Liver (tissue), 9 donors: ENCODE measurements around the gene ANKS3. TPM values are rescaled to one million over a fixed set of nuclear protein-coding genes. Genes with fewer than 3 reads are reported as not detected.

ENCODE experiments used
- DNase-seq: peaks from one replicate; pipeline ENCODE4 v3.0.0-alpha.2; 2017; ENCODE audit warnings: low spot score
- H3K27ac ChIP-seq, 2 donors: one replicate each; pipeline ENCODE4 v1.7.0; 2013; ENCODE audit warnings: inconsistent platforms in 2 of 2, low read length in 2 of 2, control low read depth in 1 of 2, low read depth in 1 of 2, mild to moderate bottlenecking in 1 of 2
- H3K27me3 ChIP-seq, 4 donors: one replicate each; pipeline versions ENCODE4 v1.6.1 to v1.7.0; 2013; ENCODE audit warnings: low read length in 3 of 4, inconsistent platforms in 1 of 4, mild to moderate bottlenecking in 1 of 4, moderate library complexity in 1 of 4; ENCODE audit not compliant: control insufficient read depth in 4 of 4, insufficient read depth in 4 of 4
- H3K36me3 ChIP-seq, 4 donors: one replicate each; pipeline versions ENCODE4 v1.6.1 to v1.7.0; 2013; ENCODE audit warnings: low read length in 3 of 4, mild to moderate bottlenecking in 3 of 4, low read depth in 1 of 4, moderate library complexity in 1 of 4; ENCODE audit not compliant: control insufficient read depth in 4 of 4, insufficient read depth in 3 of 4
- H3K4me1 ChIP-seq, 4 donors: one replicate each; pipeline versions ENCODE4 v1.6.1 to v1.7.0; 2013; ENCODE audit warnings: low read length in 3 of 4, mild to moderate bottlenecking in 3 of 4, moderate library complexity in 1 of 4; ENCODE audit not compliant: control insufficient read depth in 4 of 4, insufficient read depth in 4 of 4
- H3K4me3 ChIP-seq, 3 donors: one replicate each; pipeline versions ENCODE4 v1.6.1 to v1.7.0; 2013; ENCODE audit warnings: low read length in 3 of 3, control low read depth in 1 of 3, low read depth in 1 of 3, mild to moderate bottlenecking in 1 of 3
- H3K9ac ChIP-seq, 2 donors: one replicate each; pipeline ENCODE4 v1.7.0; 2013; ENCODE audit warnings: low read length in 2 of 2, mild to moderate bottlenecking in 2 of 2, moderate library complexity in 2 of 2, control low read depth in 1 of 2, low read depth in 1 of 2
- H3K9me3 ChIP-seq, 4 donors: one replicate each; pipeline versions ENCODE4 v1.6.1 to v1.7.0; 2013; ENCODE audit warnings: low read length in 3 of 4; ENCODE audit not compliant: control insufficient read depth in 4 of 4
- ATF3 ChIP-seq: IDR thresholded peaks from 2 replicates; pipeline ENCODE4 v1.6.1; 2016; ENCODE audit warnings: antibody characterized with exemption
- CTCF ChIP-seq: fragments of 150-350 bp; IDR thresholded peaks from 2 replicates; pipeline ENCODE4 v1.5.1; 2017; ENCODE audit warnings: improper control_type of control experiment, low read depth, low read length; ENCODE audit not compliant: missing input control
- EGR1 ChIP-seq, 2 donors: IDR thresholded peaks; 2 replicates each; pipeline ENCODE4 v1.6.1; 2016 to 2018; ENCODE audit warnings: antibody characterized with exemption in 2 of 2, low read depth in 2 of 2
- FOXA1 ChIP-seq: IDR thresholded peaks from 2 replicates; pipeline ENCODE4 v1.6.1; 2016; ENCODE audit warnings: antibody characterized with exemption
- FOXA2 ChIP-seq: IDR thresholded peaks from 2 replicates; pipeline ENCODE4 v1.6.1; 2016; ENCODE audit warnings: antibody characterized with exemption
- GABPA ChIP-seq, 2 donors: IDR thresholded peaks in 1 of 2; conservative IDR thresholded peaks in 1 of 2; 2 replicates each; pipeline ENCODE4 v1.6.1; 2016; ENCODE audit warnings: antibody characterized with exemption in 2 of 2, mild to moderate bottlenecking in 1 of 2, moderate library complexity in 1 of 2
- HNF4A ChIP-seq, 2 donors: conservative IDR thresholded peaks; 2 replicates each; pipeline ENCODE4 v1.6.1; 2016; ENCODE audit warnings: antibody characterized with exemption in 2 of 2, mild to moderate bottlenecking in 2 of 2
- HNF4G ChIP-seq: IDR thresholded peaks from 2 replicates; pipeline ENCODE4 v1.6.1; 2016; ENCODE audit warnings: antibody characterized with exemption
- JUND ChIP-seq, 2 donors: IDR thresholded peaks; 2 replicates each; pipeline ENCODE4 v1.6.1; 2016; ENCODE audit warnings: antibody characterized with exemption in 2 of 2
- MAX ChIP-seq: IDR thresholded peaks from 2 replicates; pipeline ENCODE4 v1.6.1; 2016; ENCODE audit warnings: antibody characterized with exemption
- NR2F2 ChIP-seq: IDR thresholded peaks from 2 replicates; pipeline ENCODE4 v1.6.1; 2016; ENCODE audit warnings: antibody characterized with exemption
- RAD21 ChIP-seq, 2 donors: IDR thresholded peaks; 2 replicates each; pipeline ENCODE4 v1.6.1; 2016; ENCODE audit warnings: antibody characterized with exemption in 2 of 2, mild to moderate bottlenecking in 2 of 2
- REST ChIP-seq: IDR thresholded peaks from 2 replicates; pipeline ENCODE4 v1.6.1; 2016; ENCODE audit warnings: antibody characterized with exemption, mild to moderate bottlenecking
- RXRA ChIP-seq, 2 donors: IDR thresholded peaks; 2 replicates each; pipeline ENCODE4 v1.6.1; 2017 to 2018; ENCODE audit warnings: antibody characterized with exemption in 2 of 2, mild to moderate bottlenecking in 1 of 2
- SP1 ChIP-seq: IDR thresholded peaks from 2 replicates; pipeline ENCODE4 v1.6.1; 2018; ENCODE audit warnings: antibody characterized with exemption, mild to moderate bottlenecking
- TAF1 ChIP-seq: conservative IDR thresholded peaks from 2 replicates; pipeline ENCODE4 v1.6.1; 2016; ENCODE audit warnings: antibody characterized with exemption, mild to moderate bottlenecking
- YY1 ChIP-seq: IDR thresholded peaks from 2 replicates; pipeline ENCODE4 v1.6.1; 2016; ENCODE audit warnings: antibody characterized with exemption, mild to moderate bottlenecking
- WGBS: extraction: QIAGEN DNeasy Blood & Tissue Kit; methylation state at CpG from one replicate; pipeline ENCODE4 v1.1.7; 2013; 5-methylcytosine and 5-hydroxymethylcytosine counted together
- polyA plus RNA-seq, 2 donors: library from polyadenylated mRNA; stranded (reverse) in 1 of 2; unstranded in 1 of 2; fragments of 200-250 nt in 1 of 2; fragments of >200 nt in 1 of 2; fragmentation: Nextera tagmentation in 1 of 2; extraction: Ambion mirVana in 1 of 2; gene quantifications; one replicate each; pipeline versions ENCODE4 v1.2.1 to v1.2.3, GENCODE V29; 2013 to 2015
- total RNA-seq, 2 donors: library from RNA; depleted of rRNA; stranded (reverse); fragments of >200 nt; gene quantifications; one replicate each; pipeline ENCODE4 v1.2.3, GENCODE V29; 2014
- donor health status: healthy.
- donor health status: healthy.
- donor health status: healthy.
- donor health status: healthy.
- donor health status: healthy.

Gene ANKS3
- total and polyA plus RNA-seq, 4 donors = 4.0 to 14.0 (median 4.7) TPM

GRCh38 chr16:4695473-4696171 lies 38.4 kb downstream of the ANKS3 start:
- 71% methylated on average over 12 of the region's 12 CpGs for WGBS
- Histone ChIP-seq H3K36me3 (peaks cover 7 to 41% (median 15%) of the 10 kb centered on the region in 4 donors), H3K4me1 (peaks cover 6 to 38% (median 26%) of the 10 kb centered on the region in 4 donors), H3K9me3 (no peaks in the 10 kb centered on the region), H3K27me3 (no peaks in the 10 kb centered on the region), H3K27ac (no peak overlapping the region), H3K9ac (no peak overlapping the region), H3K4me3 (no peak overlapping the region)
- TF ChIP-seq EGR1 (IDR thresholded peaks at IDR 0.05; ENCODE audit: low read depth in 2 of 2) = no peak
- TF ChIP-seq CTCF = no peak
- no peak for TF ChIP-seq SP1
- no peak for TF ChIP-seq FOXA2
- no peak for TF ChIP-seq RAD21 (IDR thresholded peaks at IDR 0.05)
- no peak for TF ChIP-seq JUND (IDR thresholded peaks at IDR 0.05)
- no peak for TF ChIP-seq FOXA1
- TF ChIP-seq YY1 = no peak
- TF ChIP-seq REST = no peak
- no peak for TF ChIP-seq GABPA (IDR thresholded peaks at IDR 0.05 in 1 of 2, conservative IDR thresholded peaks at IDR 0.05 in 1 of 2)
- no peak for TF ChIP-seq HNF4A (conservative IDR thresholded peaks at IDR 0.05)
- TF ChIP-seq NR2F2 = no peak
- no peak for TF ChIP-seq ATF3
- no peak for TF ChIP-seq HNF4G
- TF ChIP-seq TAF1 = no peak
- TF ChIP-seq MAX = no peak
- TF ChIP-seq RXRA (IDR thresholded peaks at IDR 0.05) = no peak
- no peak for DNase-seq
